ENCODE data around the gene HSDL2. TPM values are rescaled to one million over a fixed set of nuclear protein-coding genes. Genes with fewer than 3 reads are reported as not detected.
A peak's percentile ranks its signal among the peaks of the same experiment; 100 is the strongest.
"Not testable (repeated sequence)": the region's sequence is repeated elsewhere in the genome, so short reads cannot be mapped to it uniquely, and the experiment has no call there.

Gene HSDL2
- total and polyA plus RNA-seq, 2 experiments from 2014 or later = 35.8 to 39.2 TPM

GRCh38 chr9:112355427-112355897, 24.4 kb upstream of the HSDL2 start:
- TF ChIP-seq EZH2phosphoT487 (IDR thresholded peaks at IDR 0.05; ENCODE audit: insufficient read depth, low read depth) (no peak), EZH2 (IDR thresholded peaks at IDR 0.05; ENCODE audit: insufficient read depth, poor library complexity, severe bottlenecking) (no peak)
- no peaks in the 10 kb centered on the region for H4K20me1 ChIP-seq (ENCODE audit: insufficient read depth)
- peaks cover 7% of the 10 kb centered on the region for H3K4me1 ChIP-seq (ENCODE audit: insufficient read depth)
- no peak overlapping the region for H3K4me3 ChIP-seq
- H3K27me3 ChIP-seq (replicated peaks; ENCODE audit: insufficient read depth) = no peaks in the 10 kb centered on the region
- H3K79me2 ChIP-seq (ENCODE audit: insufficient read depth) = no peaks in the 10 kb centered on the region
- H2AFZ ChIP-seq = no peak overlapping the region
- no peaks in the 10 kb centered on the region for H3K9me2 ChIP-seq (ENCODE audit: insufficient read depth)
- DNase-seq = no peak
- H3K36me3 ChIP-seq (ENCODE audit: low read depth) = no peaks in the 10 kb centered on the region
- H3K9me3 ChIP-seq (ENCODE audit: low read depth) = no peaks in the 10 kb centered on the region
- H3K4me2 ChIP-seq (ENCODE audit: unreplicated experiment) = no peak overlapping the region
- 0 out of 2 replicates have a peak, but pooled peaks cover 8% of the 10 kb centered on the region for H3F3A ChIP-seq (ENCODE audit: insufficient read depth)
- no peak overlapping the region for H3K27ac ChIP-seq
- WGBS, 2 experiments (ENCODE audit: low coverage in 1 of 2, low lambda C conversion rate in 2 of 2, missing lambda C conversion rate in 2 of 2) = 75 to 79% methylated on average over 7 to 8 of the region's 8 CpGs
- in situ Hi-C loops (cut with MboI) = loop anchor here (5.0 to 10.0 kb wide), 2 partner anchors 263 to 591 kb away; no protein-coding TSS in a partner anchor
- H3K9ac ChIP-seq = no peak overlapping the region

GRCh38 chr9:112360047-112360804, 19.7 kb upstream of the HSDL2 start:
- TF ChIP-seq EZH2phosphoT487 (IDR thresholded peaks at IDR 0.05; ENCODE audit: insufficient read depth, low read depth) (no peak), EZH2 (IDR thresholded peaks at IDR 0.05; ENCODE audit: insufficient read depth, poor library complexity, severe bottlenecking) (no peak)
- in situ Hi-C loops (cut with MboI) = no loop called here
- no peak overlapping the region for H3K9ac ChIP-seq

GRCh38 chr9:112361601-112362000, 18.3 kb upstream of the HSDL2 start:
- WGBS, 2 experiments (ENCODE audit: low coverage in 1 of 2, low lambda C conversion rate in 2 of 2, missing lambda C conversion rate in 2 of 2) = 23 to 24% methylated on average over 4 of the region's 4 CpGs
- Histone ChIP-seq H2AFZ (no peak overlapping the region; the same call in 1 of the 2 replicates), H3K27ac (no peak overlapping the region), H3K4me1 (ENCODE audit: insufficient read depth) (peaks cover 12% of the 10 kb centered on the region), H3K79me2 (ENCODE audit: insufficient read depth) (no peaks in the 10 kb centered on the region), H3K27me3 (replicated peaks; ENCODE audit: insufficient read depth) (no peaks in the 10 kb centered on the region), H3F3A (ENCODE audit: insufficient read depth) (peaks cover 11% of the 10 kb centered on the region; the same call in 1 of the 2 replicates), H3K36me3 (ENCODE audit: low read depth) (no peaks in the 10 kb centered on the region), H3K9me3 (ENCODE audit: low read depth) (no peaks in the 10 kb centered on the region), H3K9ac (no peak overlapping the region), H3K4me3 (no peak overlapping the region), H3K9me2 (ENCODE audit: insufficient read depth) (no peaks in the 10 kb centered on the region), H4K20me1 (ENCODE audit: insufficient read depth) (no peaks in the 10 kb centered on the region), H3K4me2 (ENCODE audit: unreplicated experiment) (no peak overlapping the region)
- TF ChIP-seq EZH2phosphoT487 (IDR thresholded peaks at IDR 0.05; ENCODE audit: insufficient read depth, low read depth) = no peak
- no peak for TF ChIP-seq EZH2 (IDR thresholded peaks at IDR 0.05; ENCODE audit: insufficient read depth, poor library complexity, severe bottlenecking)
- DNase-seq = peak; percentile 53
- in situ Hi-C loops (cut with MboI) = no loop called here

More at GRCh38 chr9:112360047-112360804, 19.7 kb upstream of the HSDL2 start:
- Histone ChIP-seq H3K4me2 (ENCODE audit: unreplicated experiment) (peak overlapping the region; percentile 38), H2AFZ (no peak overlapping the region), H3F3A (ENCODE audit: insufficient read depth) (peaks cover 11% of the 10 kb centered on the region; the same call in 1 of the 2 replicates), H3K9me2 (ENCODE audit: insufficient read depth) (no peaks in the 10 kb centered on the region), H3K36me3 (ENCODE audit: low read depth) (no peaks in the 10 kb centered on the region), H3K4me1 (ENCODE audit: insufficient read depth) (peaks cover 12% of the 10 kb centered on the region), H4K20me1 (ENCODE audit: insufficient read depth) (no peaks in the 10 kb centered on the region), H3K9me3 (ENCODE audit: low read depth) (no peaks in the 10 kb centered on the region), H3K4me3 (no peak overlapping the region), H3K27ac (peak overlapping the region; percentile 23), H3K27me3 (replicated peaks; ENCODE audit: insufficient read depth) (no peaks in the 10 kb centered on the region), H3K79me2 (ENCODE audit: insufficient read depth) (no peaks in the 10 kb centered on the region)
- peak; percentile 78 for DNase-seq
- 58 to 64% methylated on average over 5 of the region's 5 CpGs for WGBS, 2 experiments (ENCODE audit: low coverage in 1 of 2, low lambda C conversion rate in 2 of 2, missing lambda C conversion rate in 2 of 2)

GRCh38 chr9:112364761-112365160, 15.1 kb upstream of the HSDL2 start:
- no peaks in the 10 kb centered on the region for H4K20me1 ChIP-seq (ENCODE audit: insufficient read depth)
- H3K9ac ChIP-seq = no peak overlapping the region
- 53 to 56% methylated on average over 3 of the region's 3 CpGs for WGBS, 2 experiments (ENCODE audit: low coverage in 1 of 2, low lambda C conversion rate in 2 of 2, missing lambda C conversion rate in 2 of 2)
- H3K4me2 ChIP-seq (ENCODE audit: unreplicated experiment) = no peak overlapping the region
- no peaks in the 10 kb centered on the region for H3K9me3 ChIP-seq (ENCODE audit: low read depth)
- DNase-seq = no peak
- in situ Hi-C loops (cut with MboI) = no loop called here
- H3K27me3 ChIP-seq (replicated peaks; ENCODE audit: insufficient read depth) = no peaks in the 10 kb centered on the region
- H3F3A ChIP-seq (ENCODE audit: insufficient read depth) = peaks cover 10% of the 10 kb centered on the region; the same call in 1 of the 2 replicates
- H2AFZ ChIP-seq = no peak overlapping the region
- H3K36me3 ChIP-seq (ENCODE audit: low read depth) = no peaks in the 10 kb centered on the region
- TF ChIP-seq EZH2 (IDR thresholded peaks at IDR 0.05; ENCODE audit: insufficient read depth, poor library complexity, severe bottlenecking) (no peak), EZH2phosphoT487 (IDR thresholded peaks at IDR 0.05; ENCODE audit: insufficient read depth, low read depth) (no peak)
- no peak overlapping the region for H3K4me3 ChIP-seq
- peaks cover 12% of the 10 kb centered on the region for H3K4me1 ChIP-seq (ENCODE audit: insufficient read depth)
- H3K27ac ChIP-seq = no peak overlapping the region
- no peaks in the 10 kb centered on the region for H3K9me2 ChIP-seq (ENCODE audit: insufficient read depth)
- no peaks in the 10 kb centered on the region for H3K79me2 ChIP-seq (ENCODE audit: insufficient read depth)

- in situ Hi-C loops (cut with MboI); H3K9me3 ChIP-seq (ENCODE audit: low read depth); DNase-seq; H3K4me2 ChIP-seq (ENCODE audit: unreplicated experiment); H3K27me3 ChIP-seq (replicated peaks; ENCODE audit: insufficient read depth); H3K4me1 ChIP-seq (ENCODE audit: insufficient read depth); H3K27ac ChIP-seq; H3K79me2 ChIP-seq (ENCODE audit: insufficient read depth); H4K20me1 ChIP-seq (ENCODE audit: insufficient read depth); H3F3A ChIP-seq (ENCODE audit: insufficient read depth); H3K4me3 ChIP-seq; H2AFZ ChIP-seq; H3K9me2 ChIP-seq (ENCODE audit: insufficient read depth); H3K9ac ChIP-seq; H3K36me3 ChIP-seq (ENCODE audit: low read depth): not testable (repeated sequence)
- 89 to 94% methylated on average over 3 of the region's 3 CpGs for WGBS, 2 experiments (ENCODE audit: low coverage in 1 of 2, low lambda C conversion rate in 2 of 2, missing lambda C conversion rate in 2 of 2)
Measured at GRCh38 chr9:112365257-112365656, 14.7 kb upstream of the HSDL2 start.

All from GM23248 (cell line).